ENCODE measurements around the gene CCDC150.

GRCh38 chr2:196697825-196698224, 58.3 kb downstream of the CCDC150 start:
- TF ChIP-seq POLR2A (IDR thresholded peaks at IDR 0.05; ENCODE audit: low read depth, low read length) (no peak), TAF1 (IDR thresholded peaks at IDR 0.05; ENCODE audit: low read depth, low read length) (no peak)
